H9 (cell line): ENCODE measurements around the gene SIK2. TPM values are rescaled to one million over a fixed set of nuclear protein-coding genes. Genes with fewer than 3 reads are reported as not detected.
A peak's percentile ranks its signal among the peaks of the same experiment; 100 is the strongest.

Experiments
- DNase-seq: peaks from one replicate; pipeline ENCODE4 v3.0.0-alpha.2; 2017
- H2AFZ ChIP-seq: one replicate; pipeline ENCODE4 v1.6.1; 2013; ENCODE audit warnings: mild to moderate bottlenecking, low read length, control low read depth, moderate library complexity
- H2AK5ac ChIP-seq: 2 replicates; pipeline ENCODE4 v1.6.1; 2013; ENCODE audit warnings: low read length, control low read depth, mixed read lengths; ENCODE audit not compliant: insufficient read length
- H2BK120ac ChIP-seq: one replicate; pipeline ENCODE4 v1.6.1; 2013; ENCODE audit warnings: low read depth, mild to moderate bottlenecking, low read length, control low read depth, inconsistent platforms; ENCODE audit not compliant: poor library complexity, severe bottlenecking
- H2BK12ac ChIP-seq: 2 replicates; pipeline ENCODE4 v1.6.1; 2013; ENCODE audit warnings: low read length, control low read depth, mixed read lengths, low read depth; ENCODE audit not compliant: insufficient read length
- H2BK15ac ChIP-seq: 2 replicates; pipeline ENCODE4 v1.6.1; 2013; ENCODE audit warnings: low read depth, low read length, control low read depth
- H2BK20ac ChIP-seq: one replicate; pipeline ENCODE4 v1.6.1; 2013; ENCODE audit warnings: low read depth, mild to moderate bottlenecking, low read length, control low read depth, inconsistent platforms; ENCODE audit not compliant: poor library complexity, severe bottlenecking
- H2BK5ac ChIP-seq: 2 replicates; pipeline ENCODE4 v1.6.1; 2013; ENCODE audit warnings: low read length, control low read depth, mixed read lengths; ENCODE audit not compliant: insufficient read length
- H3K14ac ChIP-seq: 2 replicates; pipeline ENCODE4 v1.6.1; 2013; ENCODE audit warnings: low read length, control low read depth; ENCODE audit not compliant: insufficient read depth
- H3K18ac ChIP-seq: 2 replicates; pipeline ENCODE4 v1.6.1; 2013; ENCODE audit warnings: low read depth, mild to moderate bottlenecking, mixed read lengths, low read length, control low read depth; ENCODE audit not compliant: insufficient read length
- H3K23ac ChIP-seq: 2 replicates; pipeline ENCODE4 v1.6.1; 2013; ENCODE audit warnings: low read length, control low read depth, mixed read lengths, low read depth; ENCODE audit not compliant: insufficient read length
- H3K23me2 ChIP-seq: 2 replicates; pipeline ENCODE4 v1.6.1; 2013; ENCODE audit warnings: low read depth, mild to moderate bottlenecking, mixed read lengths, low read length, control low read depth; ENCODE audit not compliant: insufficient read length, poor library complexity, severe bottlenecking
- H3K27ac ChIP-seq: 2 replicates; pipeline ENCODE4 v1.5.1; 2013; ENCODE audit warnings: low read length, control low read depth, mixed read lengths, low read depth; ENCODE audit not compliant: insufficient read length
- H3K27me3 ChIP-seq: 2 replicates; pipeline ENCODE4 v1.6.1; 2013; ENCODE audit warnings: low read length, control low read depth, inconsistent platforms; ENCODE audit not compliant: insufficient read depth
- H3K4ac ChIP-seq: 2 replicates; pipeline ENCODE4 v1.6.1; 2013; ENCODE audit warnings: low read depth, mild to moderate bottlenecking, control low read depth, inconsistent platforms, low read length, moderate library complexity
- H3K4me1 ChIP-seq: 2 replicates; pipeline ENCODE4 v1.6.1; 2013; ENCODE audit warnings: low read length, control low read depth, inconsistent platforms; ENCODE audit not compliant: insufficient read depth
- H3K4me2 ChIP-seq: 2 replicates; pipeline ENCODE4 v1.6.1; 2013; ENCODE audit warnings: low read length, control low read depth, mixed read lengths; ENCODE audit not compliant: insufficient read length, insufficient read depth
- H3K56ac ChIP-seq: 2 replicates; pipeline ENCODE4 v1.6.1; 2013; ENCODE audit warnings: low read depth, mild to moderate bottlenecking, mixed read lengths, low read length, control low read depth; ENCODE audit not compliant: insufficient read length
- H3K79me1 ChIP-seq: 2 replicates; pipeline ENCODE4 v1.6.1; 2013; ENCODE audit warnings: low read depth, mild to moderate bottlenecking, moderate library complexity, low read length, control low read depth, inconsistent platforms; ENCODE audit not compliant: insufficient read depth, poor library complexity, severe bottlenecking
- H3K79me2 ChIP-seq: 2 replicates; pipeline ENCODE4 v1.6.1; 2013; ENCODE audit warnings: low read length, control low read depth, inconsistent platforms; ENCODE audit not compliant: insufficient read depth
- H3K9ac ChIP-seq: 2 replicates; pipeline ENCODE4 v1.6.1; 2013; ENCODE audit warnings: low read length, control low read depth, mixed read lengths; ENCODE audit not compliant: insufficient read length; ENCODE audit errors: extremely low read depth
- H3K9me3 ChIP-seq: one replicate; pipeline ENCODE4 v1.6.1; 2013; ENCODE audit warnings: low read depth, low read length, inconsistent platforms; ENCODE audit not compliant: control insufficient read depth
- H3T11ph ChIP-seq: one replicate; pipeline ENCODE4 v1.6.1; 2013; ENCODE audit warnings: mild to moderate bottlenecking, low read length, control low read depth, inconsistent platforms
- H4K20me1 ChIP-seq: one replicate; pipeline ENCODE4 v1.6.1; 2013; ENCODE audit not compliant: control insufficient read depth, insufficient read length, insufficient read depth
- H4K5ac ChIP-seq: 2 replicates; pipeline ENCODE4 v1.6.1; 2013; ENCODE audit warnings: low read depth, mild to moderate bottlenecking, mixed read lengths, low read length, control low read depth; ENCODE audit not compliant: insufficient read length
- H4K8ac ChIP-seq: replicated peaks from 2 replicates; pipeline ENCODE4 v1.6.1; 2013; ENCODE audit warnings: low read length, control low read depth, mixed read lengths, low read depth; ENCODE audit not compliant: insufficient read length
- H4K91ac ChIP-seq: 2 replicates; pipeline ENCODE4 v1.6.1; 2013; ENCODE audit warnings: low read depth, mild to moderate bottlenecking, moderate library complexity, mixed read lengths, low read length, control low read depth; ENCODE audit not compliant: insufficient read length
- H3K27ac Mint-ChIP-seq, 3 experiments: 2 replicates in 2 of 3; 3 replicates in 1 of 3; pipeline ENCODE4 v1.8.0; 2020 to 2021; ENCODE audit warnings: mixed read lengths in 3 of 3, mild to moderate bottlenecking in 1 of 3, moderate library complexity in 1 of 3
- H3K27me3 Mint-ChIP-seq: 2 replicates; pipeline ENCODE4 v1.8.0; 2021; ENCODE audit warnings: low read depth, mild to moderate bottlenecking, moderate library complexity, mixed read lengths
- H3K36me3 Mint-ChIP-seq, 3 experiments: 2 replicates in 2 of 3; 3 replicates in 1 of 3; pipeline ENCODE4 v1.8.0; 2020 to 2021; ENCODE audit warnings: low read depth in 3 of 3, mixed read lengths in 3 of 3; ENCODE audit not compliant: insufficient read depth in 1 of 3
- H3K4me1 Mint-ChIP-seq, 2 experiments: 2 replicates each; pipeline ENCODE4 v1.8.0; 2020; ENCODE audit warnings: mixed read lengths in 2 of 2
- H3K4me3 Mint-ChIP-seq, 2 experiments: 2 replicates in 1 of 2; 3 replicates in 1 of 2; pipeline ENCODE4 v1.8.0; 2020 to 2021; ENCODE audit warnings: mild to moderate bottlenecking in 2 of 2, mixed read lengths in 2 of 2, moderate library complexity in 1 of 2
- H3K9me3 Mint-ChIP-seq, 2 experiments: 2 replicates in 1 of 2; 3 replicates in 1 of 2; pipeline ENCODE4 v1.8.0; 2020; ENCODE audit warnings: mild to moderate bottlenecking in 2 of 2, mixed read lengths in 2 of 2, moderate library complexity in 1 of 2
- WGBS: extraction: QIAGEN DNeasy Blood & Tissue Kit; methylation state at CpG from one replicate; pipeline ENCODE4 v1.1.7; 2013; ENCODE audit warnings: missing lambda C conversion rate, low lambda C conversion rate, mixed read lengths; ENCODE audit not compliant: insufficient read length; ENCODE audit errors: extremely low coverage; 5-methylcytosine and 5-hydroxymethylcytosine counted together
- total RNA-seq: library from RNA; stranded (reverse); gene quantifications from 2 replicates; pipeline ENCODE4 v1.2.1, GENCODE V29; 2021
- TF ChIP-seq, protein P1 (sequence below): fragments of 200-600 bp; sonication (generic); conservative IDR thresholded peaks from 3 replicates; pipeline ENCODE4 v1.8.0; 2021; ENCODE audit warnings: antibody characterized with exemption, mild to moderate bottlenecking

Gene SIK2
- total RNA-seq, 1 experiment from 2014 or later, result 7.5 TPM

DNA sequence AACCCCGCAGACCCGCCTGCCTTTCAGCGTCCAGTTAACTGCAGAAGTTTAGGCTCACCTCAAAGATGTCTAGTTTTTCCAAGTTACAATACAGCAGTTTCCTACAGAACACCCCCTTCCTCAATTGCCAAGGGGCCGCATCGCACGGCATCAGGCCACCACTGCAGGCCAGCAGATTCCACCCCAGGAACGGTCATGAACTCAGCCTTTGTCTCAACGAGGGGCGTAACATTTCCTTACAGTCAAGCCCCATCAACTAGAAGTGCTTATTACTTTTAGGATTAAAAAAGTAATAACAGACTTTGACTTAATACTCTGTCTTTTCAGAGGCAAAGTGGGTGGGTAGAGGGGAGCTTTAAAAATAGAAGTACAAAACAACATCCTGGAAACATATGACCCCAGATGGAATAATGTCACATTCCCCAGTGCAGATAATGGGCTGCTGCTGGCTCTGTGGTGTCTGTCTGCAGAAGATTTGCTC is 127.6 kb downstream of the SIK2 start:
- Histone ChIP-seq H4K8ac (no peak overlapping the region), H2BK120ac (no peak overlapping the region), H2AK5ac (no peak overlapping the region), H3K27me3 (no peaks in the 10 kb centered on the region), H3K56ac (no peak overlapping the region), H3K4ac (no peak overlapping the region), H3K27ac (no peak overlapping the region), H3K79me2 (no peaks in the 10 kb centered on the region), H3K9ac (no peak overlapping the region), H2BK5ac (no peak overlapping the region), H3K23me2 (no peaks in the 10 kb centered on the region), H4K91ac (no peak overlapping the region), H3K9me3 (no peaks in the 10 kb centered on the region), H3K18ac (no peak overlapping the region), H4K20me1 (no peaks in the 10 kb centered on the region), H3K4me1 (no peaks in the 10 kb centered on the region), H3K79me1 (no peaks in the 10 kb centered on the region), H3K14ac (no peak overlapping the region), H3K23ac (no peak overlapping the region), H3T11ph (no peak overlapping the region), H4K5ac (no peak overlapping the region), H2BK20ac (no peak overlapping the region), H2BK15ac (no peak overlapping the region), H3K4me2 (no peak overlapping the region), H2BK12ac (no peak overlapping the region), H2AFZ (no peak overlapping the region)
- Mint-ChIP-seq H3K9me3 (no peaks in the 10 kb centered on the region), H3K36me3 (peaks cover 2 to 10% (median 8%) of the 10 kb centered on the region in 3 experiments; a peak in 5 of 7 replicates), H3K27ac (peak overlapping the region in 2 of 3 experiments; percentile 42 to 75; a peak in 3 of 7 replicates), H3K4me3 (no peak overlapping the region), H3K27me3 (no peaks in the 10 kb centered on the region; the same call in 1 of the 2 replicates), H3K4me1 (peaks cover 5 to 27% of the 10 kb centered on the region in 2 experiments; a peak in 3 of 4 replicates)
- TF ChIP-seq, protein P1, sequence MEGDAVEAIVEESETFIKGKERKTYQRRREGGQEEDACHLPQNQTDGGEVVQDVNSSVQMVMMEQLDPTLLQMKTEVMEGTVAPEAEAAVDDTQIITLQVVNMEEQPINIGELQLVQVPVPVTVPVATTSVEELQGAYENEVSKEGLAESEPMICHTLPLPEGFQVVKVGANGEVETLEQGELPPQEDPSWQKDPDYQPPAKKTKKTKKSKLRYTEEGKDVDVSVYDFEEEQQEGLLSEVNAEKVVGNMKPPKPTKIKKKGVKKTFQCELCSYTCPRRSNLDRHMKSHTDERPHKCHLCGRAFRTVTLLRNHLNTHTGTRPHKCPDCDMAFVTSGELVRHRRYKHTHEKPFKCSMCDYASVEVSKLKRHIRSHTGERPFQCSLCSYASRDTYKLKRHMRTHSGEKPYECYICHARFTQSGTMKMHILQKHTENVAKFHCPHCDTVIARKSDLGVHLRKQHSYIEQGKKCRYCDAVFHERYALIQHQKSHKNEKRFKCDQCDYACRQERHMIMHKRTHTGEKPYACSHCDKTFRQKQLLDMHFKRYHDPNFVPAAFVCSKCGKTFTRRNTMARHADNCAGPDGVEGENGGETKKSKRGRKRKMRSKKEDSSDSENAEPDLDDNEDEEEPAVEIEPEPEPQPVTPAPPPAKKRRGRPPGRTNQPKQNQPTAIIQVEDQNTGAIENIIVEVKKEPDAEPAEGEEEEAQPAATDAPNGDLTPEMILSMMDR, result no peak
- no CpG with 5 or more reads among the region's 9 CpGs for WGBS
- DNase-seq, result no peak
